Fibroblast of villous mesenchyme (primary cell): ENCODE measurements around the gene TMEM202. TPM values are rescaled to one million over a fixed set of nuclear protein-coding genes. Genes with fewer than 3 reads are reported as not detected.
"Not testable (repeated sequence)": the region's sequence is repeated elsewhere in the genome, so short reads cannot be mapped to it uniquely, and the experiment has no call there.

Experiments used
- DNase-seq: peaks from one replicate; pipeline ENCODE4 v3.0.0-alpha.2; 2010; ENCODE audit warnings: low read depth
- H3K4me3 ChIP-seq: 2 replicates; pipeline ENCODE4 v1.5.1; 2011; ENCODE audit warnings: low read depth, mild to moderate bottlenecking, low read length
- total RNA-seq: library from RNA; depleted of rRNA; stranded (reverse); fragments of >200 nt; gene quantifications from 2 replicates; pipeline ENCODE4 v1.2.3, GENCODE V29; 2012
- TF ChIP-seq, protein P1 (sequence below): IDR thresholded peaks from 2 replicates; pipeline ENCODE4 v1.5.1; 2012; ENCODE audit warnings: low read depth, mild to moderate bottlenecking, low read length; ENCODE audit not compliant: insufficient read depth

The TMEM202 gene
- total RNA-seq, 1 donor, result not detected

DNA sequence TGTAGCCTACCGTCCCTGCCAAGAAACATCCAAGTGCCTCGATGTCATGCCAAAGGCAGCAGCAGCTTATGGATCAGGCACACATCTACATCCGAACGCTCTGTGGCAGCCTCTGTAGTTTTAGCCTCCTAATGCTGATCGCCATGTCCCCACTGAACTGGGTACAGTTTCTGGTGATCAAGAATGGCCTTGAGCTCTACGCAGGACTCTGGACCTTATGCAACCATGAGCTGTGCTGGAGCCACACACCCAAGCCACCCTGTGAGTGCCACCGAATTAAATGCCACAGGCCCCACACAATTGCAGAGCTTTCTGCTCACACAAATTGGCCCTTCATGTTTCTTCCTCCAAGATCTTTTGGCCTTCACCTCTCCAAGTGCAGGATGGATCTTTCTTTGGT, 543 bp downstream of the TMEM202 start:
- TF ChIP-seq, protein P1, sequence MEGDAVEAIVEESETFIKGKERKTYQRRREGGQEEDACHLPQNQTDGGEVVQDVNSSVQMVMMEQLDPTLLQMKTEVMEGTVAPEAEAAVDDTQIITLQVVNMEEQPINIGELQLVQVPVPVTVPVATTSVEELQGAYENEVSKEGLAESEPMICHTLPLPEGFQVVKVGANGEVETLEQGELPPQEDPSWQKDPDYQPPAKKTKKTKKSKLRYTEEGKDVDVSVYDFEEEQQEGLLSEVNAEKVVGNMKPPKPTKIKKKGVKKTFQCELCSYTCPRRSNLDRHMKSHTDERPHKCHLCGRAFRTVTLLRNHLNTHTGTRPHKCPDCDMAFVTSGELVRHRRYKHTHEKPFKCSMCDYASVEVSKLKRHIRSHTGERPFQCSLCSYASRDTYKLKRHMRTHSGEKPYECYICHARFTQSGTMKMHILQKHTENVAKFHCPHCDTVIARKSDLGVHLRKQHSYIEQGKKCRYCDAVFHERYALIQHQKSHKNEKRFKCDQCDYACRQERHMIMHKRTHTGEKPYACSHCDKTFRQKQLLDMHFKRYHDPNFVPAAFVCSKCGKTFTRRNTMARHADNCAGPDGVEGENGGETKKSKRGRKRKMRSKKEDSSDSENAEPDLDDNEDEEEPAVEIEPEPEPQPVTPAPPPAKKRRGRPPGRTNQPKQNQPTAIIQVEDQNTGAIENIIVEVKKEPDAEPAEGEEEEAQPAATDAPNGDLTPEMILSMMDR, result no peak
- H3K4me3 ChIP-seq, result no peak overlapping the region
- no peak for DNase-seq

DNA sequence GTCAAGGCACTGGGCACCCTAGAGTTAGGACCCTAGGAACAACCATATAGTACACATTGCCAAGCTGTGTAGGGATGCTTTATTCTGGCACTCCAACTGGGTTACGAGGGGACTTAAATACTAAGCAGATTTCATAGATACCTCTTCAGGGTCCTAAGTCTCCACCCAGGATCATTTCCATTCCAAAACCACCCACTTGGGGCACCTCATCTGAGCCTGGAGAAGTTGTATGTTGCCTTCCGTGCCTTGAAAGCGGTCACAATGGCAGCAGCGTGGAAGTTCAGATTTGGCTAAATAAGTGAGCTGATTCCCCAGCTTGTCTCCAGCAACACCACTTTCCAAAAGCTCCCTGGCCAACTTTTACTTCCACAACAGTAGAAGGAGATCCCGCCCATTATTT, 4.6 kb downstream of the TMEM202 start:
- TF ChIP-seq, protein P1, result no peak
- H3K4me3 ChIP-seq, result no peak overlapping the region
- no peak for DNase-seq

DNA sequence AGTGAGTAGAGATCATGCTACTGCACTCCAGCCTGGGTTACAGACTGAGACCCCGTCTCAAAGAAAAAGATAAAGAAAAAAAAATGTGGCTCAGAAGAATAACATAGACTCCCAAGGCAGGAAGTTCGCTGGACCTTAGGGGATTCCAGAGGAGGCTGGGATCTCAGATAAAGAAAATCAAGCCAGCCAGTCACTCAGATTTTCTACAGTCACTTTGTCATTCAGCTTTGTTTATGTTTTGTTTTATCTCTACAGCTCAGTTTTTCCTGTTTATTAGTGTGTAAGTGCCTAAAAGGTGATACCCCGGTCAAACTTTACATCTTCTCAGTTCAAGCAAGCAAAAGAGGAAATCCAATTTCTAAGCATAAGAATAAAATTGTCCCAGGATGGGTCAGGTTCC, 6.3 kb downstream of the TMEM202 start:
- TF ChIP-seq, protein P1, result no peak
- no peak for DNase-seq

DNA sequence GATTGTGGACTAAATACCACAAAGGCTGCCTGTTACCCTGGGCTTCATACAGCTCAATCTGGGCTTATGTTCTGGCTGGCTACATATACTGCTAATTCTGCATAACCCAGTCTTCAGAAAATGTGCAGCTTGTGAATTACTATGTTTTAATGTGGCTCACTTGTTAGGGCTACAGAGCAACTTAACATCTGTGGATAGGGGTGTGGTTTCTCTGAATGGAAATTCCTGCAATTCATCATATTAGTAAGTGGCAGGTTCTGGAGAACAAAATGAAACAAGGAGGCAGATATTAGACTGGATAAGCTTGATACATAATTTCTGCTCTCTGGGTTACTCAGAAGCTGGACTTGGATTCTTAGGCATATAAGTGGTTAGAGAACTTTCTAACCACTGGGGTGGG, 6.7 kb downstream of the TMEM202 start:
- TF ChIP-seq, protein P1, result no peak
- no peak overlapping the region for H3K4me3 ChIP-seq
- no peak for DNase-seq

More for the DNA sequence above, 6.3 kb downstream of the TMEM202 start:
- no peak overlapping the region for H3K4me3 ChIP-seq

DNA sequence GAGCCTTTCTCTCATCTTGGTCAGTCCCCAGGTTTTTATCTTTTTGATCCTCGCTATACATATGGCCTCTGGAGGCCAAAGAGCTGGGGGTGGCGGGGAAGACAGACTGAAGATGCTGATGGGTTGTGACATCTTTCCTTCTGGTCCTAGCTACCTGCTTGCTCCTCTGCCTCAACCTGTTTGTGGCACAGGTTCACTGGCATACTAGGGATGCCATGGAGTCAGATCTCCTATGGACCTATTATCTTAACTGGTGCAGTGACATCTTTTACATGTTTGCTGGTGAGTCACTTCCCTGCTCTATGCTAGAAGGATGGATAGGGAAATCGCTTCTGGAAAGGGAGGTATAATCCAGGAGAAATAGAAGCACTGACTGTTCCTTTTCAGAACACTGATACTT, 8.8 kb downstream of the TMEM202 start:
- no peak for DNase-seq
- TF ChIP-seq, protein P1, result no peak
- no peak overlapping the region for H3K4me3 ChIP-seq

DNA sequence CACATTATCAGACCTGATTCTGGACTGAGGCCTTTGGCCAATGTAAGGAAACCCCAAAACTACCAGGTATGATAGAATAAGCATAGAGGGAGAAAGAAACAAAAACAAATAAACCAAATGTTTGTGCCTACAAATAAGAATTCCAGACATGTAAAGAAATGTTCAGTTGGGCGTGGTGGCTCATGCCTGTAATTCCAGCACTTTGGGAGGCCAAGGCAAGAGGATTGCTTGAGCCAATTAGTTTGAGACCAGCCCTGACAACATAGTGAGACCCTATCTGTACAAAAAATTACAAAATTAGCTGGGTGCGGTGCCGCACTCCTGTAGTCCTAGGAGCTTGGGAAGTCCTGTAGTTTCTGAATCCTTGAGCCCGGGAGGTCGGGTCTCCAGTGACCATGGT, 13.0 kb downstream of the TMEM202 start:
- no peak overlapping the region for H3K4me3 ChIP-seq
- TF ChIP-seq, protein P1, result no peak
- no peak for DNase-seq

DNA sequence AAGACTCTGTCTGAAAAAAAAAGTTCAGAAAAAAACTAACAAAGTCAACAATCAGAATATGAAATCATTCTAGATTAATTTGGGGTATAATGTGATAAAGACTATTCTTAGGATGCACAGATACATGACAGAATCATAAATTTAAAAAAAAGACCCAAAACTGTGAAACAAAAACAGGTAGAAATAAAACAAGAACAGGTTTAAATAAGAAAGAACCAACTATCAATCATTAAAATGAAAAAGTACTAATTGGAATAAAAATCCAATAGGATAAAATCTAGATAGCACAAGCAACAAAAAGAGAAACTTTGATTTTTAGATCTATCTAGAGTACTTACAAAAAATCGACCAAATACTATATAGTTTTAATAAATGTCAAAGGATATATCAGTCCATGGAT, 13.4 kb downstream of the TMEM202 start:
- TF ChIP-seq, protein P1, result no peak
- no peak for DNase-seq
- H3K4me3 ChIP-seq, result no peak overlapping the region

DNA sequence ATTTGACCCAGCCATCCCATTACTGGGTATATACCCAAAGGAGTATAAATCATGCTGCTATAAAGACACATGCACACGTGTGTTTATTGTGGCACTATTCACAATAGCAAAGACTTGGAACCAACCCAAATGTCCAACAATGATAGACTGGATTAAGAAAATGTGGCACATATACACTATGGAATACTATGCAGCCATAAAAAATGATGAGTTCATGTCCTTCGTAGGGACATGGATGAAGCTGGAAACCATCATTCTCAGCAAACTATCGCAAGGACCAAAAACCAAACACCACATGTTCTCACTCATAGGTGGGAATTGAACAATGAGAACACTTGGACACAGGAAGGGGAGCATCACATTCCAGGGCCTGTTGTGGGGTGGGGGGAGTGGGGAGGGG, 15.2 kb downstream of the TMEM202 start:
- H3K4me3 ChIP-seq, DNase-seq: not testable (repeated sequence)
